Thoracic aorta (tissue), 2 donors: ENCODE results near the gene SMARCA4. TPM values are rescaled to one million over a fixed set of nuclear protein-coding genes. Genes with fewer than 3 reads are reported as not detected.

Source experiments
- ATAC-seq: fragments of 150-250 bp; one replicate; pipeline ENCODE4 v1.8.0; 2017; ENCODE audit warnings: low read depth; ENCODE audit not compliant: insufficient number of reproducible peaks, low FRiP score
- DNase-seq: peaks from one replicate; pipeline ENCODE4 v3.0.0-alpha.2; 2020; ENCODE audit warnings: low spot score
- H3K27ac ChIP-seq, 2 donors: fragments of 200-600 bp; sonication (generic); 1 replicate in 1 of 2; 2 replicates in 1 of 2; pipeline ENCODE4 v1.5.1; 2016; ENCODE audit warnings: mild to moderate bottlenecking in 2 of 2, moderate library complexity in 2 of 2
- H3K27me3 ChIP-seq: fragments of 200-600 bp; sonication (generic); replicated peaks from 2 replicates; pipeline ENCODE4 v1.6.0; 2016; ENCODE audit warnings: mild to moderate bottlenecking; ENCODE audit not compliant: insufficient read depth
- H3K36me3 ChIP-seq: fragments of 200-600 bp; sonication (generic); one replicate; pipeline ENCODE4 v1.5.1; 2016
- H3K4me1 ChIP-seq, 2 donors: fragments of 200-600 bp; sonication (generic); 1 replicate in 1 of 2; 2 replicates in 1 of 2; pipeline versions ENCODE4 v1.5.1 to v1.6.0; 2016; ENCODE audit warnings: low read depth in 2 of 2, mild to moderate bottlenecking in 1 of 2; ENCODE audit not compliant: control insufficient read depth in 1 of 2
- H3K4me3 ChIP-seq: fragments of 200-600 bp; sonication (generic); 2 replicates; pipeline ENCODE4 v1.5.1; 2016; ENCODE audit warnings: mild to moderate bottlenecking
- H3K9me3 ChIP-seq: fragments of 200-600 bp; sonication (generic); 2 replicates; pipeline ENCODE4 v1.5.1; 2016
- CTCF ChIP-seq: fragments of 200-600 bp; sonication (generic); IDR thresholded peaks from one replicate; pipeline ENCODE4 v1.5.1; 2019; ENCODE audit warnings: antibody characterized with exemption
- total RNA-seq, 2 donors: library from RNA; depleted of rRNA; stranded (reverse); fragments of >200 nt; gene quantifications; one replicate each; pipeline versions ENCODE4 v1.1.0 to v1.2.3, GENCODE V29; 2016

Gene SMARCA4
- total RNA-seq, 2 donors from 2014 or later = 63.8 to 85.9 TPM

GRCh38 chr19:10983026-10983425, 22.2 kb downstream of the SMARCA4 start:
- no peak overlapping the region for H3K27ac ChIP-seq
- peaks cover 31% of the 10 kb centered on the region for H3K36me3 ChIP-seq
- H3K4me1 ChIP-seq = peaks cover 2 to 9% of the 10 kb centered on the region in 2 donors
- DNase-seq (no peak), ATAC-seq (no peak)
- H3K9me3 ChIP-seq = no peaks in the 10 kb centered on the region
- no peaks in the 10 kb centered on the region for H3K27me3 ChIP-seq
- no peak for TF ChIP-seq CTCF
- H3K4me3 ChIP-seq = no peak overlapping the region

DNA sequence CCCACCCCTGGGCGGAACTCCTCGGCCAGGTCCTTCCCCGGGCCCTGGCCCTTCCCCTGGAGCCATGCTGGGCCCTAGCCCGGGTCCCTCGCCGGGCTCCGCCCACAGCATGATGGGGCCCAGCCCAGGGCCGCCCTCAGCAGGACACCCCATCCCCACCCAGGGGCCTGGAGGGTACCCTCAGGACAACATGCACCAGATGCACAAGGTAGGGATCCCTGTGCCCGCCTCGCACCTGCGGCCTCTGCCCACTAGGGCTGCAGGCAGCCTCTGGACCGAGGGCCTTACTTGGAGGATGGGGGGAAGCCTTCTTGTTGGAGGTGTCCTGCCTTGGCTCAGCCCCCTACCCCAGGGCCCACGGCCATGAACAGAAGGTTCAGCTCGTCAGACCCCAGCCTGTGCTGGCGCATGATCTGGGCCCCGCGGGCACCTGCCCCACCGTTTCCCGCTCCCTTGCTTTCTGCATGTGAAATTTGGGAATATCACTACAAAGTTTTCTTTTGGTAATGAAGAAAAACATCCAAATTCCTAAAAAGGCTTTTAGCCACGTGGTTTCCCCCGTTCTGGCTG, 23.4 kb downstream of the SMARCA4 start:
- Histone ChIP-seq H3K4me3 (no peak overlapping the region), H3K27me3 (no peaks in the 10 kb centered on the region), H3K9me3 (no peaks in the 10 kb centered on the region), H3K4me1 (peaks cover 2 to 9% of the 10 kb centered on the region in 2 donors), H3K36me3 (peaks cover 44% of the 10 kb centered on the region), H3K27ac (no peak overlapping the region)
- no peak for TF ChIP-seq CTCF
- DNase-seq (no peak), ATAC-seq (no peak)

DNA sequence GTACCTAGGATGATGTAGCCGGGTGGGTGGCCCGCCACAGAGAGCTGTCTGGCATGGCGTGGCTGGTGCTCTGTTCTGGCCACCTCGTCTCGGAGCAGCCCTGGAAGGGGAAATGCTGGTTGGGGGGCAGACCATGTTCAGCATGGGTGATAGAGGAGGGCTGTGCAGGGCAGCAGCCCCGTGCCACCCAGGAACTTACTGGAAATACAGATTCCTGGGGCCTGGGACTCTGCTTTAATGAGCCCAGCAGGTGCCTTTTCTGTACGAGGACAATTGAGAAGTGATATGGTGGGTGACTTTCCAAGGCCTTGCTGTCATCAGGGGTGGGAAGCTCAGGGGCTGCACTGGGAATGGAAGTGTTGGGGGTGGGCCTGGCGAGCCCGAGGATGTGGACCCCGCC, 24.7 kb downstream of the SMARCA4 start:
- H3K27ac ChIP-seq = no peak overlapping the region
- H3K27me3 ChIP-seq = no peaks in the 10 kb centered on the region
- no peaks in the 10 kb centered on the region for H3K9me3 ChIP-seq
- peaks cover 2 to 7% of the 10 kb centered on the region in 2 donors for H3K4me1 ChIP-seq
- ATAC-seq (no peak), DNase-seq (no peak)
- H3K4me3 ChIP-seq = no peak overlapping the region
- TF ChIP-seq CTCF = no peak
- peaks cover 52% of the 10 kb centered on the region for H3K36me3 ChIP-seq

DNA sequence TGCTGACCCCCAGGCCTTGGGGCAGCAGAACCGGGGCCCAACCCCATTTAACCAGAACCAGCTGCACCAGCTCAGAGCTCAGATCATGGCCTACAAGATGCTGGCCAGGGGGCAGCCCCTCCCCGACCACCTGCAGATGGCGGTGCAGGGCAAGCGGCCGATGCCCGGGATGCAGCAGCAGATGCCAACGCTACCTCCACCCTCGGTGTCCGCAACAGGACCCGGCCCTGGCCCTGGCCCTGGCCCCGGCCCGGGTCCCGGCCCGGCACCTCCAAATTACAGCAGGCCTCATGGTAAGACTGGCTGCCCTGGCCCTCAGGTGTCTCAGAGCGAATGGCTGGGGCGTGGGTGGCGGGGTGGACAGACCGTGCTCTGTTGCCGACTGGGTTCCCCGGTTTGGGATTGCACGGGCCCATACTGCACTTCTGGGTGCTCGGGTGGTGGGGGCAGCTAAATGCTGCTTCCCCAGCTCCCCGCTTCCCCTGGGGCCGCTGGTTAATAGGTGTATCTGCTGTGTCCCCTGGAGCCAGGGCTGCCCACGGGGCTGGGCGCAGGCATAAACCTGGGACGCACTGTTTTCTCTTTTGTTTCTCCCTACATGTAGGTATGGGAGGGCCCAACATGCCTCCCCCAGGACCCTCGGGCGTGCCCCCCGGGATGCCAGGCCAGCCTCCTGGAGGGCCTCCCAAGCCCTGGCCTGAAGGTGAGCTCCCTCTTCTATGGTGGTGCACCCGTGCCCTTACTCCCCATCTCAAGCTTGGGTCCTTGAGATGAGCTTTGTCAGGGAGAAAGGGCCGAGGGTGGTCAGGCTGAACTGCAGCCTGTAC, 25.7 kb downstream of the SMARCA4 start:
- no peak overlapping the region for H3K27ac ChIP-seq
- H3K36me3 ChIP-seq = peaks cover 61% of the 10 kb centered on the region
- no peak for ATAC-seq
- no peaks in the 10 kb centered on the region for H3K9me3 ChIP-seq
- no peak for TF ChIP-seq CTCF
- no peak for DNase-seq
- no peak overlapping the region for H3K4me3 ChIP-seq
- H3K27me3 ChIP-seq = no peaks in the 10 kb centered on the region
- no peaks in the 10 kb centered on the region for H3K4me1 ChIP-seq

- Histone ChIP-seq H3K9me3 (no peaks in the 10 kb centered on the region), H3K4me3 (no peak overlapping the region), H3K27ac (no peak overlapping the region), H3K27me3 (no peaks in the 10 kb centered on the region), H3K36me3 (peaks cover 62% of the 10 kb centered on the region), H3K4me1 (no peaks in the 10 kb centered on the region)
- no peak for DNase-seq
- no peak for ATAC-seq
- TF ChIP-seq CTCF = no peak
These were observed 26.9 kb downstream of the SMARCA4 start for GRCh38 chr19:10987571-10988297.
